ENCODE results near the gene INPP5D.
"Not testable (repeated sequence)": the region's sequence is repeated elsewhere in the genome, so short reads cannot be mapped to it uniquely, and the experiment has no call there.

The INPP5D gene

GRCh38 chr2:233186851-233187250 is 126.7 kb downstream of the INPP5D start:
- no peak for ATAC-seq
- TF ChIP-seq ZFP3 (CRISPR knock-in tag; IDR thresholded peaks at IDR 0.05) = no peak
- TF ChIP-seq ZFP30 (CRISPR knock-in tag; IDR thresholded peaks at IDR 0.05) = no peak
- TF ChIP-seq, protein P1, sequence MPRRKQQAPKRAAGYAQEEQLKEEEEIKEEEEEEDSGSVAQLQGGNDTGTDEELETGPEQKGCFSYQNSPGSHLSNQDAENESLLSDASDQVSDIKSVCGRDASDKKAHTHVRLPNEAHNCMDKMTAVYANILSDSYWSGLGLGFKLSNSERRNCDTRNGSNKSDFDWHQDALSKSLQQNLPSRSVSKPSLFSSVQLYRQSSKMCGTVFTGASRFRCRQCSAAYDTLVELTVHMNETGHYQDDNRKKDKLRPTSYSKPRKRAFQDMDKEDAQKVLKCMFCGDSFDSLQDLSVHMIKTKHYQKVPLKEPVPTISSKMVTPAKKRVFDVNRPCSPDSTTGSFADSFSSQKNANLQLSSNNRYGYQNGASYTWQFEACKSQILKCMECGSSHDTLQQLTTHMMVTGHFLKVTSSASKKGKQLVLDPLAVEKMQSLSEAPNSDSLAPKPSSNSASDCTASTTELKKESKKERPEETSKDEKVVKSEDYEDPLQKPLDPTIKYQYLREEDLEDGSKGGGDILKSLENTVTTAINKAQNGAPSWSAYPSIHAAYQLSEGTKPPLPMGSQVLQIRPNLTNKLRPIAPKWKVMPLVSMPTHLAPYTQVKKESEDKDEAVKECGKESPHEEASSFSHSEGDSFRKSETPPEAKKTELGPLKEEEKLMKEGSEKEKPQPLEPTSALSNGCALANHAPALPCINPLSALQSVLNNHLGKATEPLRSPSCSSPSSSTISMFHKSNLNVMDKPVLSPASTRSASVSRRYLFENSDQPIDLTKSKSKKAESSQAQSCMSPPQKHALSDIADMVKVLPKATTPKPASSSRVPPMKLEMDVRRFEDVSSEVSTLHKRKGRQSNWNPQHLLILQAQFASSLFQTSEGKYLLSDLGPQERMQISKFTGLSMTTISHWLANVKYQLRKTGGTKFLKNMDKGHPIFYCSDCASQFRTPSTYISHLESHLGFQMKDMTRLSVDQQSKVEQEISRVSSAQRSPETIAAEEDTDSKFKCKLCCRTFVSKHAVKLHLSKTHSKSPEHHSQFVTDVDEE (CRISPR knock-in tag; IDR thresholded peaks at IDR 0.05) = no peak
- no peak for TF ChIP-seq TCF4 (CRISPR knock-in tag; IDR thresholded peaks at IDR 0.05; ENCODE audit: borderline replicate concordance)
- TF ChIP-seq PPARA (CRISPR knock-in tag; IDR thresholded peaks at IDR 0.05; ENCODE audit: borderline replicate concordance) = no peak
- no peak for TF ChIP-seq PATZ1 (CRISPR knock-in tag; IDR thresholded peaks at IDR 0.05; ENCODE audit: borderline replicate concordance)
- no peak for TF ChIP-seq CSRNP3 (CRISPR knock-in tag; IDR thresholded peaks at IDR 0.05)
- no peak for TF ChIP-seq BACH2 (CRISPR knock-in tag; IDR thresholded peaks at IDR 0.05; ENCODE audit: borderline replicate concordance)
- no peak for TF ChIP-seq SNAI2 (CRISPR knock-in tag; IDR thresholded peaks at IDR 0.05)
- no peak for TF ChIP-seq ISL1 (CRISPR knock-in tag; IDR thresholded peaks at IDR 0.05)
- TF ChIP-seq ZNF565 (CRISPR knock-in tag; conservative IDR thresholded peaks at IDR 0.05; ENCODE audit: low read depth) = no peak
- TF ChIP-seq RARB (CRISPR knock-in tag; IDR thresholded peaks at IDR 0.05) = no peak
- TF ChIP-seq CSDC2 (CRISPR knock-in tag; IDR thresholded peaks at IDR 0.05) = no peak

DNA sequence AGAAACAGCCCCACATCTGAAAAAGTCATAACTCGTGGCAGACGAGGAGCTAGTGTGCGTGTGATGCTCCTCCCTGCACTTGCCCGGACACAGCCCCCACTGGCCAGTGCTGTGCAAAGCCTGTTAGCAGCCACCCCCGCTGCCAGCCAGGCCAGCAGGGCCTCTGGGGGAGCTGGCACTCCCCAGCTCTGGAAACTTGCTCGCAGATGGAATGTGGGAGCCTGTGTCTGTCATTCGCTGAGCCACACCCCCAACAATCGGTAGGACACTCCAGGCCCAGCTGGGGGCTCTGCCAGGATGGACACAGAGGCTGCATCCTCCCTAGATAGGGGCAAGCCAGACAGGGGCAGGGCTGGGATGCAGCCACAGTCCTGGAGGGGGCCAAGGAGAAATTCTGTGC is 128.9 kb downstream of the INPP5D start:
- ATAC-seq = no peak; the same call in 2 of the 3 replicates
- no peak for TF ChIP-seq OSR1 (CRISPR knock-in tag; IDR thresholded peaks at IDR 0.05)
- TF ChIP-seq PPARA (CRISPR knock-in tag; IDR thresholded peaks at IDR 0.05; ENCODE audit: borderline replicate concordance) = no peak

- not testable (repeated sequence) for ATAC-seq
Observed at GRCh38 chr2:233191016-233191415, 130.9 kb downstream of the INPP5D start.

DNA sequence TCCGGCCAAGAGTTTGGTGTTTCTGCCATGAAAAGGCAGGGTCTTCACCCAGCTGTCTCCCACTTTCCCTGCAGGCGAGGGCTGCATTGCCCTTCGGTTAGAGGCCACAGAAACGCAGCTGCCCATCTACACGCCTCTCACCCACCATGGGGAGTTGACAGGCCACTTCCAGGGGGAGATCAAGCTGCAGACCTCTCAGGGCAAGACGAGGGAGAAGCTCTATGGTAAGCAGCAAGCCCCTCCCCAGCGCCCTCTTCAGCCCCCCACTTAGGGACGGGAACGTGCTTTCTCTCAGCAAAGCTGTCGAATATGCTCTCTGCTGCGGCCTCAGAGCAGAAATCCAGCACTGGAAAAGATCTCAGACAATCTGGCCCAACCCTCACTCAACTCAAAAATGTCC is 133.6 kb downstream of the INPP5D start:
- no peak for TF ChIP-seq CSRNP3 (CRISPR knock-in tag; IDR thresholded peaks at IDR 0.05)
- TF ChIP-seq PATZ1 (CRISPR knock-in tag; IDR thresholded peaks at IDR 0.05; ENCODE audit: borderline replicate concordance) = no peak
- TF ChIP-seq ZNF565 (CRISPR knock-in tag; conservative IDR thresholded peaks at IDR 0.05; ENCODE audit: low read depth) = no peak
- no peak for TF ChIP-seq CSDC2 (CRISPR knock-in tag; IDR thresholded peaks at IDR 0.05)
- no peak for TF ChIP-seq ARNTL (CRISPR knock-in tag; IDR thresholded peaks at IDR 0.05; ENCODE audit: borderline replicate concordance, low read depth)
- TF ChIP-seq TCF4 (CRISPR knock-in tag; IDR thresholded peaks at IDR 0.05; ENCODE audit: borderline replicate concordance) = no peak
- TF ChIP-seq ISL1 (CRISPR knock-in tag; IDR thresholded peaks at IDR 0.05) = no peak
- no peak for TF ChIP-seq BACH2 (CRISPR knock-in tag; IDR thresholded peaks at IDR 0.05; ENCODE audit: borderline replicate concordance)
- TF ChIP-seq ESRRG (CRISPR knock-in tag; IDR thresholded peaks at IDR 0.05) = no peak
- no peak for TF ChIP-seq SNAI2 (CRISPR knock-in tag; IDR thresholded peaks at IDR 0.05)
- no peak for TF ChIP-seq ZC3H10 (CRISPR knock-in tag; IDR thresholded peaks at IDR 0.05)
- no peak for TF ChIP-seq ZFP30 (CRISPR knock-in tag; IDR thresholded peaks at IDR 0.05)
- TF ChIP-seq, protein P2, sequence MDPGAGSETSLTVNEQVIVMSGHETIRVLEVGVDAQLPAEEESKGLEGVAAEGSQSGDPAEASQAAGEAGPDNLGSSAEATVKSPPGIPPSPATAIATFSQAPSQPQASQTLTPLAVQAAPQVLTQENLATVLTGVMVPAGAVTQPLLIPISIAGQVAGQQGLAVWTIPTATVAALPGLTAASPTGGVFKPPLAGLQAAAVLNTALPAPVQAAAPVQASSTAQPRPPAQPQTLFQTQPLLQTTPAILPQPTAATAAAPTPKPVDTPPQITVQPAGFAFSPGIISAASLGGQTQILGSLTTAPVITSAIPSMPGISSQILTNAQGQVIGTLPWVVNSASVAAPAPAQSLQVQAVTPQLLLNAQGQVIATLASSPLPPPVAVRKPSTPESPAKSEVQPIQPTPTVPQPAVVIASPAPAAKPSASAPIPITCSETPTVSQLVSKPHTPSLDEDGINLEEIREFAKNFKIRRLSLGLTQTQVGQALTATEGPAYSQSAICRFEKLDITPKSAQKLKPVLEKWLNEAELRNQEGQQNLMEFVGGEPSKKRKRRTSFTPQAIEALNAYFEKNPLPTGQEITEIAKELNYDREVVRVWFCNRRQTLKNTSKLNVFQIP (CRISPR knock-in tag; IDR thresholded peaks at IDR 0.05; ENCODE audit: borderline replicate concordance, low read depth) = no peak
- TF ChIP-seq GLIS3 (CRISPR knock-in tag; IDR thresholded peaks at IDR 0.05) = no peak
- no peak for TF ChIP-seq ZFP3 (CRISPR knock-in tag; IDR thresholded peaks at IDR 0.05)
- TF ChIP-seq PPARA (CRISPR knock-in tag; IDR thresholded peaks at IDR 0.05; ENCODE audit: borderline replicate concordance) = no peak
- ATAC-seq = no peak

All from SK-N-SH treated with all-trans-retinoic acid at 6 μM for 48 hours (cell line).